Skeletal muscle tissue (tissue), 4 donors: ENCODE results near the gene SULT2B1. TPM values are rescaled to one million over a fixed set of nuclear protein-coding genes. Genes with fewer than 3 reads are reported as not detected.

ENCODE experiments used
- H3K27ac ChIP-seq: one replicate; pipeline ENCODE4 v1.7.0; 2013; ENCODE audit warnings: mild to moderate bottlenecking, low read depth, low read length, inconsistent platforms
- H3K27me3 ChIP-seq, 3 donors: one replicate each; pipeline ENCODE4 v1.7.0; 2013; ENCODE audit warnings: low read length in 3 of 3; ENCODE audit not compliant: control insufficient read depth in 3 of 3, insufficient read depth in 3 of 3
- H3K36me3 ChIP-seq, 3 donors: one replicate each; pipeline ENCODE4 v1.7.0; 2013; ENCODE audit warnings: low read length in 3 of 3; ENCODE audit not compliant: control insufficient read depth in 3 of 3, insufficient read depth in 3 of 3
- H3K4me1 ChIP-seq, 3 donors: one replicate each; pipeline ENCODE4 v1.7.0; 2013; ENCODE audit warnings: low read length in 3 of 3, mild to moderate bottlenecking in 3 of 3; ENCODE audit not compliant: control insufficient read depth in 3 of 3, insufficient read depth in 3 of 3
- H3K4me3 ChIP-seq, 3 donors: one replicate each; pipeline ENCODE4 v1.7.0; 2013; ENCODE audit warnings: low read length in 3 of 3
- H3K9ac ChIP-seq, 3 donors: one replicate each; pipeline ENCODE4 v1.7.0; 2013; ENCODE audit warnings: low read length in 3 of 3, mild to moderate bottlenecking in 3 of 3, moderate library complexity in 2 of 3, low read depth in 1 of 3
- H3K9me3 ChIP-seq, 3 donors: one replicate each; pipeline ENCODE4 v1.7.0; 2013; ENCODE audit warnings: low read length in 3 of 3; ENCODE audit not compliant: control insufficient read depth in 3 of 3
- total RNA-seq: library from RNA; depleted of rRNA; stranded (reverse); fragments of >200 nt; gene quantifications from one replicate; pipeline ENCODE4 v1.2.3, GENCODE V29; 2014
- donor health status: Osteomylitis.

Gene SULT2B1
- total RNA-seq, 1 donor from 2014 or later = not detected

GRCh38 chr19:48638831-48639381 is 86.9 kb downstream of the SULT2B1 start:
- Histone ChIP-seq H3K9ac (peak overlapping the region in 2 of 3 donors; percentile 52 to 99), H3K27me3 (no peaks in the 10 kb centered on the region), H3K4me1 (peaks cover 18 to 27% (median 22%) of the 10 kb centered on the region in 3 donors), H3K27ac (peak overlapping the region; percentile 100), H3K4me3 (peak overlapping the region; percentile 52 to 90 (median 65)), H3K36me3 (peaks cover 0 to 2% (median 0%) of the 10 kb centered on the region in 3 donors), H3K9me3 (no peaks in the 10 kb centered on the region)

- Histone ChIP-seq H3K27me3 (no peaks in the 10 kb centered on the region), H3K9me3 (no peaks in the 10 kb centered on the region), H3K4me3 (no peak overlapping the region), H3K9ac (no peak overlapping the region), H3K4me1 (peaks cover 11 to 21% (median 20%) of the 10 kb centered on the region in 3 donors), H3K27ac (no peak overlapping the region), H3K36me3 (peaks cover 0 to 2% (median 0%) of the 10 kb centered on the region in 3 donors)
These were observed 87.8 kb downstream of the SULT2B1 start for GRCh38 chr19:48639483-48640375.

- Histone ChIP-seq H3K9ac (no peak overlapping the region), H3K4me3 (no peak overlapping the region), H3K27ac (no peak overlapping the region), H3K36me3 (no peaks in the 10 kb centered on the region), H3K4me1 (peaks cover 20 to 30% (median 28%) of the 10 kb centered on the region in 3 donors), H3K27me3 (no peaks in the 10 kb centered on the region), H3K9me3 (no peaks in the 10 kb centered on the region)
These were observed 89.9 kb downstream of the SULT2B1 start for GRCh38 chr19:48641850-48642249.

- H3K9ac ChIP-seq = no peak overlapping the region
- H3K4me1 ChIP-seq = peaks cover 20 to 28% (median 26%) of the 10 kb centered on the region in 3 donors
- H3K27ac ChIP-seq = no peak overlapping the region
- no peaks in the 10 kb centered on the region for H3K27me3 ChIP-seq
- no peaks in the 10 kb centered on the region for H3K9me3 ChIP-seq
- H3K36me3 ChIP-seq = no peaks in the 10 kb centered on the region
- no peak overlapping the region for H3K4me3 ChIP-seq
These were observed 90.9 kb downstream of the SULT2B1 start for GRCh38 chr19:48642862-48643261.

GRCh38 chr19:48644355-48644754 is 92.4 kb downstream of the SULT2B1 start:
- H3K4me3 ChIP-seq = peak overlapping the region in 1 of 3 donors; percentile 30

GRCh38 chr19:48644839-48645619 is 93.1 kb downstream of the SULT2B1 start:
- no peaks in the 10 kb centered on the region for H3K36me3 ChIP-seq
- peak overlapping the region; percentile 72 to 74 (median 73) for H3K4me3 ChIP-seq
- H3K27ac ChIP-seq = peak overlapping the region; percentile 68
- no peaks in the 10 kb centered on the region for H3K9me3 ChIP-seq
- peaks cover 14 to 19% (median 16%) of the 10 kb centered on the region in 3 donors for H3K4me1 ChIP-seq
- H3K27me3 ChIP-seq = no peaks in the 10 kb centered on the region
- peak overlapping the region; percentile 61 to 82 (median 76) for H3K9ac ChIP-seq

More at GRCh38 chr19:48644355-48644754, 92.4 kb downstream of the SULT2B1 start:
- Histone ChIP-seq H3K9me3 (no peaks in the 10 kb centered on the region), H3K9ac (no peak overlapping the region), H3K4me1 (peaks cover 14 to 19% (median 16%) of the 10 kb centered on the region in 3 donors), H3K27me3 (no peaks in the 10 kb centered on the region), H3K27ac (no peak overlapping the region), H3K36me3 (no peaks in the 10 kb centered on the region)

- Histone ChIP-seq H3K9ac (peak overlapping the region; percentile 69 to 82 (median 76)), H3K27me3 (no peaks in the 10 kb centered on the region), H3K4me3 (peak overlapping the region; percentile 72 to 74 (median 73)), H3K9me3 (no peaks in the 10 kb centered on the region), H3K4me1 (peaks cover 14 to 19% (median 16%) of the 10 kb centered on the region in 3 donors), H3K27ac (peak overlapping the region; percentile 68), H3K36me3 (no peaks in the 10 kb centered on the region)
These were observed 93.6 kb downstream of the SULT2B1 start for GRCh38 chr19:48645620-48646000.

- H3K9ac ChIP-seq = peak within 1 kb of the TSS; percentile 69 to 82 (median 76)
These were observed 94.2 kb downstream of the SULT2B1 start, which contains the start of gene CA11 for GRCh38 chr19:48646001-48646721. Gene CA11 (minus strand): TSS chr19:48646187. CDS start chr19:48645632, 555 bp downstream.

GRCh38 chr19:48646722-48647216 is 94.8 kb downstream of the SULT2B1 start:
- Histone ChIP-seq H3K9ac (peak overlapping the region in 2 of 3 donors; percentile 76 to 82), H3K27me3 (no peaks in the 10 kb centered on the region), H3K4me3 (peak overlapping the region in 2 of 3 donors; percentile 72 to 73), H3K36me3 (no peaks in the 10 kb centered on the region), H3K27ac (no peak overlapping the region), H3K9me3 (no peaks in the 10 kb centered on the region), H3K4me1 (peaks cover 14 to 19% (median 16%) of the 10 kb centered on the region in 3 donors)

More at GRCh38 chr19:48646001-48646721, 94.2 kb downstream of the SULT2B1 start, which contains the start of gene CA11:
- peaks cover 14 to 19% (median 16%) of the 10 kb centered on the region in 3 donors for H3K4me1 ChIP-seq
- peak within 1 kb of the TSS; percentile 68 for H3K27ac ChIP-seq
- peak within 1 kb of the TSS; percentile 72 to 74 (median 73) for H3K4me3 ChIP-seq
- no peaks in the 10 kb centered on the region for H3K36me3 ChIP-seq
- H3K9me3 ChIP-seq = no peaks in the 10 kb centered on the region
- H3K27me3 ChIP-seq = no peaks in the 10 kb centered on the region
